ENCODE measurements around the gene MAN2B1.
"Not testable (repeated sequence)": the region's sequence is repeated elsewhere in the genome, so short reads cannot be mapped to it uniquely, and the experiment has no call there.

MAN2B1 gene

DNA sequence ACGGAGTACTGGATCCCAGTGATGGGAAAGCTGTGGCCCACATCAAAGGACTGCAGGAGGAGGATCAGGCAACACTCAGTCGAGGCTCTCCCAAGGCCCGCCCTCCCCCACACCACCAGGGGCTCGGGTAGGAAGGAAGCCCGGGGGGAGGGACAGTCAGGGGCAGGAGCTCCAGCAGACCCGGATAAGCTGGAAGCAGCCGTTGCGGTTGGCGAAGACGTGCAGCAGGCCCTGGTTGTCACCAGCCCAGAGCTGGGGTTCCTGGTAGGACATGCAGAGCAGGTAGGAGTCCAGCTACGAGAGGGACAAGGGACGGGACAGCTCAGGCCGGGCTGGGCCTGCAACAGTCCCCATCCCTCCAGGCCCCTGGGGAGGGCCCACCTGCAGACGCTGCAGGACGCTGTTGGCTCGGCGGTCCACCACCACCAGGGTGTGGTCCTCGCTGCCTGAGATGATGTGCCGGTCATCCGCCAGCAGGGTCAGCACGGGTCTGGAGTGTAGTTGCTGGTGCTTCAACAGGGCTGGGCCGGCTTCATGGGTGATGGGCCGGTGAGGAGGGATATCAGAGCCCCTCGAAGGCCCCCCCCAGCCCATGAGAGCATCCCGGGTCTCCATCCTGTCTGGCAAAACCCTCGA lies 23.2 kb upstream of the MAN2B1 start:
- TF ChIP-seq, protein P1, sequence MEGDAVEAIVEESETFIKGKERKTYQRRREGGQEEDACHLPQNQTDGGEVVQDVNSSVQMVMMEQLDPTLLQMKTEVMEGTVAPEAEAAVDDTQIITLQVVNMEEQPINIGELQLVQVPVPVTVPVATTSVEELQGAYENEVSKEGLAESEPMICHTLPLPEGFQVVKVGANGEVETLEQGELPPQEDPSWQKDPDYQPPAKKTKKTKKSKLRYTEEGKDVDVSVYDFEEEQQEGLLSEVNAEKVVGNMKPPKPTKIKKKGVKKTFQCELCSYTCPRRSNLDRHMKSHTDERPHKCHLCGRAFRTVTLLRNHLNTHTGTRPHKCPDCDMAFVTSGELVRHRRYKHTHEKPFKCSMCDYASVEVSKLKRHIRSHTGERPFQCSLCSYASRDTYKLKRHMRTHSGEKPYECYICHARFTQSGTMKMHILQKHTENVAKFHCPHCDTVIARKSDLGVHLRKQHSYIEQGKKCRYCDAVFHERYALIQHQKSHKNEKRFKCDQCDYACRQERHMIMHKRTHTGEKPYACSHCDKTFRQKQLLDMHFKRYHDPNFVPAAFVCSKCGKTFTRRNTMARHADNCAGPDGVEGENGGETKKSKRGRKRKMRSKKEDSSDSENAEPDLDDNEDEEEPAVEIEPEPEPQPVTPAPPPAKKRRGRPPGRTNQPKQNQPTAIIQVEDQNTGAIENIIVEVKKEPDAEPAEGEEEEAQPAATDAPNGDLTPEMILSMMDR (IDR thresholded peaks at IDR 0.05; ENCODE audit: control insufficient read depth, insufficient read depth, low read depth, low read length, missing control alignments) = no peak
- no peak overlapping the region for H3K4me3 ChIP-seq (ENCODE audit: control insufficient read depth, low read depth, low read length)
- DNase-seq (ENCODE audit: low read depth) = no peak

DNA sequence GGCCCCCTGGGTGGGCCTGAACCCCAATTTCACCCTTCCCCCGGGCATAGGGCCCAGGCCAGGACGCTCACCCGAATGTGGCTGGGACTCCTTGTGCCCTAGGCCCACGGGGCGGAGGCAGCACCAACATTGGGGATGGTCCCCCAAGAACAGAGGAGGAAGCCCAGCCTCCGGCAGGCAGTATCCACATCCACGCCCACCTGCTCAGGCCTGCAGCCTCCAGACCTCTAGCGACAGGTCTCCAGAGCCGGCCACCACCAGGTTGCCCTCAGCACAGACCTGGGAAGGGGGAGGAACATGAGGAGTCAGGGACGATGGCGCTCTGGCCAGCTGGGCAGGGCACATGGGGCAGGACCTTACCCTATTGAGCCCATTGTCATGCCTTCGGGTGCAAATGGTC lies 22.5 kb upstream of the MAN2B1 start:
- TF ChIP-seq, protein P1 (IDR thresholded peaks at IDR 0.05; ENCODE audit: control insufficient read depth, insufficient read depth, low read depth, low read length, missing control alignments) = no peak
- no peak for DNase-seq (ENCODE audit: low read depth)
- no peak overlapping the region for H3K4me3 ChIP-seq (ENCODE audit: control insufficient read depth, low read depth, low read length)

- no peak for DNase-seq (ENCODE audit: low read depth)
- TF ChIP-seq, protein P1 (IDR thresholded peaks at IDR 0.05; ENCODE audit: control insufficient read depth, insufficient read depth, low read depth, low read length, missing control alignments) = no peak
- no peak within 1 kb of the TSS for H3K4me3 ChIP-seq (ENCODE audit: control insufficient read depth, low read depth, low read length)
Measured at GRCh38 chr19:12687496-12688196, 21.1 kb upstream of the MAN2B1 start, which contains the start of gene GNG14. Gene GNG14, plus strand, starts transcription at chr19:12687998. Its CDS starts 51 bp downstream, at chr19:12688049.

DNA sequence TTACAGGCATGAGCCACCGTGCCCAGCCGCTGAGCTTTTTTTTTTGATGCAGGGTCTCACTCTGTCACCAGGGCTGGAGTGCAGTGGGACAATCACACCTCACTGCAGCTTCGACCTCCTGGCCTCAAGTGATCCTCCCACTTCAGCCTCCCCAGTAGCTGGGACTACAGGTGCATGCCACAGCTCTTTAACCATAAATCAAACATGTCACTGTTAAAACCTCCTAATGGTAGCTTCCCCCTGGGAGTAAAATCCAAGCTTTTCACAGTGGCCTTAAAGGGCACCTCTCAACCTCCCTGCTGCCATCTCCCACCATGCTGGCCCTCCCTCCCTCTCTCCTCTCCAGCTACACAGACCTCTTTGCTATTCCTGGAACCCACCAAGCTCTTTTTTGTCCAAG lies 19.3 kb upstream of the MAN2B1 start:
- no peak for DNase-seq (ENCODE audit: low read depth)
- TF ChIP-seq, protein P1 (IDR thresholded peaks at IDR 0.05; ENCODE audit: control insufficient read depth, insufficient read depth, low read depth, low read length, missing control alignments) = no peak

GRCh38 chr19:12681074-12681987 lies 14.8 kb upstream of the MAN2B1 start, which contains the start of gene DHPS:
Gene DHPS, minus strand, starts transcription at chr19:12681880. Its CDS starts 114 bp downstream, at chr19:12681766.
- TF ChIP-seq, protein P1 (IDR thresholded peaks at IDR 0.05; ENCODE audit: control insufficient read depth, insufficient read depth, low read depth, low read length, missing control alignments) = no peak
- H3K4me3 ChIP-seq (ENCODE audit: control insufficient read depth, low read depth, low read length) = peak within 1 kb of the TSS; percentile 60
- DNase-seq (ENCODE audit: low read depth) = peak; percentile 91

More for the DNA sequence above, 19.3 kb upstream of the MAN2B1 start:
- H3K4me3 ChIP-seq (ENCODE audit: control insufficient read depth, low read depth, low read length) = no peak overlapping the region

- no peak for DNase-seq (ENCODE audit: low read depth)
- TF ChIP-seq, protein P1 (IDR thresholded peaks at IDR 0.05; ENCODE audit: control insufficient read depth, insufficient read depth, low read depth, low read length, missing control alignments) = no peak
- H3K4me3 ChIP-seq (ENCODE audit: control insufficient read depth, low read depth, low read length) = no peak overlapping the region
Measured at GRCh38 chr19:12680034-12680433, 13.5 kb upstream of the MAN2B1 start.

DNA sequence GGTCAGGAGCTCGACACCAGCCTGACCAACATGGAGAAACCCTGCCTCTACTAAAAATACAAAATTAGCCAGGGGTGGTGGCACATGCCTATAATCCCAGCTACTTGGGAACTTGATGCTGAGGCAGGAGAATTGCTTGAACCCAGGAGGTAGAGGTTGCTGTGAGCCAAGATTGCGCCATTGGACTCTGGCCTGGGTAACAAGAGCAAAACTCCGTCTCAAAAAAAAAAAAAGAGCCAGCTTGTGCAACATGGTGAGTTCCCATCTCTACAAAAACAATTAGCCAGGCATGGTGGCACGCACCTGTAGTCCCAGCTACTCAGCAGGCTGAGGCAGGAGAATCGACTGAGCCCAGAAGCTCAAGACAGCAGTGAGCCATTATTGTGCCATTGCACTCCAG lies 11.5 kb upstream of the MAN2B1 start:
- DNase-seq (ENCODE audit: low read depth) = not testable (repeated sequence)

More for the DNA sequence above, 11.5 kb upstream of the MAN2B1 start:
- not testable (repeated sequence) for H3K4me3 ChIP-seq (ENCODE audit: control insufficient read depth, low read depth, low read length)

All from AG09309 (cell line).